Fibroblast of skin of left biceps (primary cell): Measurements from ENCODE around the gene CLK2.
"Not testable (repeated sequence)": the region's sequence is repeated elsewhere in the genome, so short reads cannot be mapped to it uniquely, and the experiment has no call there.

ENCODE experiments used
- DNase-seq, 2 experiments: peaks; one replicate each; pipeline ENCODE4 v3.0.0-alpha.2; 2013; ENCODE audit warnings: low read depth in 2 of 2

The CLK2 gene

DNA sequence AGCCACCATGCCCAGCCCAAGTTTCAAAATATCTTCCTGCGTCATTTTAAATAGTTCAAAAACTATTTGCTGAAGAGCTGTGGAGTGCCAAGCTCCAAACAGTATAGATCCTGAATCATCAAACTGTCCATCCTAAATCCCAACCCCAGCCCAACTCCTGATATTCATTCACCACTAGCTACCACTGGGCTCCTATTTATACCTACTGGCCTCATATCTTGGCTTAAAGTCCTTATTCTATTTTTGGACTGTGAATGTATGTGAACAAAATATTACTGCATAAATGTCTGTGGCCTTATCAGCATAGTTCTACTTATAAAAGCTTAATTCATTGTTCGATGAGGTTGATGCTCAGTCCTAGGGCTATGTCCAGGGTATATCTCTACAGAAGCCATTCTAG is 5.9 kb downstream of the CLK2 start:
- DNase-seq = no peak

GRCh38 chr1:155266553-155266952 is 6.8 kb downstream of the CLK2 start:
- DNase-seq = no peak

DNA sequence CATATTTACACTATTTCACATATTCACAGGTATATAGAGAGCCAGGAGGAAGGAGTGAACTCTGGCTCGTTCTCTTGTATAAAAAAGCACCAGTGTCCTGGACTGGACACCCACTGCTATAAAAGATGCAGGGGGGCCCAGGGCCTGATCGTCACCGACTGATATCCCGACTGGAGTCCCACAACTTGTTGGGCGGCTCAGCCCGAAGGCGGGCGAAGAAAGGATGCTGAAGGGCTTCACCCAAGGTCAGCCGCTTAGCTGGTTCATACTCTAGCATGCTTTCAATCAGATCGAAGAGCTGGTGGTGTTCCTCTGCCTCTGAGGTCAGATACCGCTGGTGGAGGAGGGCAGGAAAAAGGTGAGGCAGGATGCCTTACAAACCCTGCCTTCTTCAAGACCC is 10.2 kb downstream of the CLK2 start:
- no peak for DNase-seq

- peak; percentile 92 for DNase-seq
Observed at GRCh38 chr1:155261852-155262673, 11.2 kb downstream of the CLK2 start, which contains the start of gene SCAMP3. SCAMP3 (minus strand) TSS chr1:155262360; CDS start chr1:155262151, 209 bp downstream.

DNA sequence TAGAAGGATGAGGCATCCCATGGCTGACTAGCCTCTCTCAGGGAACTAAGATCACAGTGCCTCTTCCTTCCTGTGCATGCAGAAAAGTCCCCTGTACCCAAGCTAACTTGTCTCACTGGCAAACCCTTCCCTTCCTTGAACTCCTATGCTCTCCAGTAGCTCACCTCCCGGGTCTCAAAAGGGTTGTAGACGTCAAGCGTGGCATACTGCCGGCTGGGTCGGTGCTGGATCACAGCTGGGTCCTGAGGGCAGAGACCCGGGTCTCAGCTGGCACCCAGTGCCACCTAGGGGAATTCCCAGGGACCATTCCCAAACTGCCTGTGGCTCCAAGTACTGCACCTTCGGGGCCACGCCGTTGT is 11.8 kb downstream of the CLK2 start:
- no peak for DNase-seq

- no peak for DNase-seq
Observed at GRCh38 chr1:155260276-155260675, 13.0 kb downstream of the CLK2 start.

- no peak for DNase-seq
Observed at GRCh38 chr1:155256058-155256852, 17.0 kb downstream of the CLK2 start.

- DNase-seq = peak in 1 of 2 experiments; percentile 43
Observed at GRCh38 chr1:155255243-155256007, 17.9 kb downstream of the CLK2 start, which contains the start of gene ENTREP3. ENTREP3 (minus strand) TSS chr1:155255483; CDS start chr1:155254877, 606 bp downstream.

DNA sequence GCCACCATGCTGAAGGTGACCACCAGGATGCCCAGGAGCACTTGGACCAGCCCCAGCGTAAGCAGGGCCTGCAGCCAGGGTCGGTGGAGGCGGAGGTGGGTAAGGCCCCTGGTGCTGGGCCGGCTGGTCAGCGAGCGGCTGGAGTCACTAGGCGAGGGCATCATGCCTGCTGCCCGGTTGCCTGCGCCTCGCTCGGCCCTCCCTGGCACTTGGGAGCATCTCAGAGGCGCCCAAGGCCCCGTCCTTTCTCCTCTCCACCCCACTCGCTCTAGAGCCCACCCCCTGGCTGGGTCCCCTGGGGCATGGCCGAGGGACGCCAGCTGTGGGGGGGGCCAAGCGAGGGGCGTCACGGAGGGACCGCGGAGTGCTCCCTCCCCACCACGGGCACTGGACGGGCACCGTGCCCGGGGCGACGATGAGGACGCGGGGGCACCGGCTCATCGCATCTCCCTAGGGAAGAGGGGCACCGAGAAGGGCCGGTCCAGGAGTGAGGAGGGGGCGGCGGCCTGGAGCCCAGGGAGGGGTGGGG is 18.5 kb downstream of the CLK2 start:
- no peak for DNase-seq

DNA sequence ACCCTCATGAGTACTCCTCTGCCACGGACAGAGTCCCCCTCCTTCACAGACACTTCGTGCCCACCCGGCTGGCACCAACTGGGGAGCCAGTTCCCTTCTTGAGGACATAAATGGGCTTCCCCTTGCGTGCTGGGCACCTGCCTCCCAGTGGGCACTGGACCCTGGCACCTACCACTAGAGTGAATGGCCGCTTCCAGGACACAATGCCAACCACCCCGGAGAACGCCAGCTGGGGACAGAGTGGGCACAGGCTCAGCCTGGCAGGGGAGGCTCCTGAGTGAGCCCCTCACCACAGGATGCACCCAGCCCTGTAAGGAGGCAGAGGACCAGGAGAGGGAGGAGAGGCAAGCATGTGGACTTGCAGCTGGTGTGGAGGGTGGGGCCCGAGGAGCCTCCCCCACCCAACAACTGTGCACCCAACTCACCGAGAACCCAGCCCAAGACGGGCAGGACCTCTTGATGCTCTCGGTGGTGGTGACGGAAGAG is 19.0 kb downstream of the CLK2 start:
- no peak for DNase-seq

DNA sequence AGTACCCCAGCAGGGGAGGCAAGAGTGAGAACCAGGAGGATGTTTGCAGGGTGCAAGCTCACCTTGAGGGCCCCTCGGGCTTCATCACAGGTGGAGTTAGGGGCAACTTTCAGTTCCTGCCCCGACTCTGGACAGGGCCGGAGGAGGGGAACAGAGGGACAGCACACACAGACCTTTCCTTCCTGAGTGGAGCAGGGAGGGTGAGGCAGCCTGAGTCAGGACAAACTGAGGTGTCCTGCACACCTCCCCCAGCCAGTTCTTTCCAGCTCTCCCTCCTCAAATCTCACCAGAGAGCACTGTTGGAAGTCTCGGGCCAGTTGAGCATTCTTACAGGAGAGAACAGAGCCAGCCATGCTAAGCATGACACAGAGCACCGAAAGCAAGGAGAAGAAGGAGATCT is 19.5 kb downstream of the CLK2 start:
- no peak for DNase-seq

GRCh38 chr1:155253208-155253607 is 20.1 kb downstream of the CLK2 start:
- no peak for DNase-seq

GRCh38 chr1:155251566-155251965 is 21.7 kb downstream of the CLK2 start:
- DNase-seq = no peak

DNA sequence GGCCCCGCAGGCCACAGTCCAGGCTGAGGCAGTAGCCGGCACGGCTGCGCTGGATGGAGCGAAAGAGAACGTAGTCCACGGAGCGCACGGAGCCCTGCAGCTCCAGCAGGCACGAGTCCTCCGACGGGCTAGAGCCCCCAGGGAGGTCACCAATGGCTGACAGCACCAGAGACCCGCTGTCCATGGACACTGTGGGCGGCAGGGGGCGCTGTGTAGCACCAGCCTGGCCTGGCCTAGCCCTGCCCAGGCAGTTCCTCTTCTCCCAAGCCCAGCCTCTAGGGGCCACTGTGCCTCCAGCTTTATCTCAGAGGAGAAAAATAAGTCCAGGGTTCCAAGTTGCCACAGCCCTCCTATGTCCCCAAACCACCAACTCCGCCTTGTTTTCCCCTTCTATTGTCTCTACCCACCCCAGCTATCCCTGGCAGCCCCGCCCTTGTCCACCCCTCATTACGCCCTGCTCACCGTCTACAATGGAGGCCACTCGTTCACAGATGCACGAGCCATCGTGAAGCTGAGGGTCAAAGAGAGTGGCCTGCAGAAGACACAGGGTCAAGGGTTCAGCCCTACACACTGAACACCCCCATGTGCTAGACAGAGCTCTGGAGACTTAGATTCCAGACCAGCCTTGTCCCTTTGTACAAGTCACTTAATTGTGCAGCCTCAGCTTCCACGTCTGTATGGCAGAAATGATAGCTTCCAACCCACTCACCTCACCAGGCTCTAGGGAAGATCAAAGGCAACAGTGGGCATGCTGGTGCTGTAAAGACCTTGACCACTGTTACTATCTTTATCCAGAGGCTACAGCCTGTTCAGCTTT is 22.5 kb downstream of the CLK2 start:
- DNase-seq = peak; percentile 71 to 74

GRCh38 chr1:155250246-155250632 is 23.1 kb downstream of the CLK2 start:
- DNase-seq = no peak

GRCh38 chr1:155247667-155248553 is 25.4 kb downstream of the CLK2 start:
- no peak for DNase-seq

DNA sequence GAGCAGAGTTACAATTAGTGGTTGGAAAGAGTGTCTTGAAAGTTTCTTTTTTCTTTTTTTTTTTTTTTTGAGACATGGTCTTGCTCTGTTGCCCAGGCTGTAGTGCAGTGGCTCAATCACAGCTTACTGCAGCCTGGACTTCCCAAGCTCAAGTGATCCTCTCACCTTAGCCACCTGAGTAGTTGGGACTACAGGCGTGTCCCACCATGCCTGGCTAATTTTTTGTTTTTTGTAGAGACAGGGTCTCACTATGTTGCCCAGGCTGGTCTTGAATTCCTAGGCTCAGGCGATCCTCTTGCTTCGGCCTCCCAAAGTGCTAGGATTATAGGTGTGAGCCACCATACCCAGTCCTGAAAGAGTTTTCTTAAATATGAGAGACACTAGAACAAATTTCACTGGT is 26.5 kb downstream of the CLK2 start:
- not testable (repeated sequence) for DNase-seq

DNA sequence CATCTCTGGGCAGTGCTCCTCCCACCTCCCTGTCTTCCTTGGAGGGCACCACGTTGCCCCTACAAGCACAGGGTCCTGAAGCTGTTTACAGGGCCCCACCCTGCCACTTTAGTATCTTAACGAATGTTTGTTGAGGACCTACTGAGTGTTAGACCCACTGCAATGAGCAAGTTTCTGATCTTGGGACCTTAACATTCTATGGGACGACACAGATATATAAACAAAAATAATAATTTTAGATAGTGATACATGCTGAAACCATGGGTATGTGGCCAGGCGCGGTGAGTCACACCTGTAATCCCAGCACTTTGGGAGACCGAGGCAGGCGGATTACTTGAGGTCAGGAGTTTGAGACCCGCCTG is 28.2 kb downstream of the CLK2 start:
- DNase-seq = no peak

DNA sequence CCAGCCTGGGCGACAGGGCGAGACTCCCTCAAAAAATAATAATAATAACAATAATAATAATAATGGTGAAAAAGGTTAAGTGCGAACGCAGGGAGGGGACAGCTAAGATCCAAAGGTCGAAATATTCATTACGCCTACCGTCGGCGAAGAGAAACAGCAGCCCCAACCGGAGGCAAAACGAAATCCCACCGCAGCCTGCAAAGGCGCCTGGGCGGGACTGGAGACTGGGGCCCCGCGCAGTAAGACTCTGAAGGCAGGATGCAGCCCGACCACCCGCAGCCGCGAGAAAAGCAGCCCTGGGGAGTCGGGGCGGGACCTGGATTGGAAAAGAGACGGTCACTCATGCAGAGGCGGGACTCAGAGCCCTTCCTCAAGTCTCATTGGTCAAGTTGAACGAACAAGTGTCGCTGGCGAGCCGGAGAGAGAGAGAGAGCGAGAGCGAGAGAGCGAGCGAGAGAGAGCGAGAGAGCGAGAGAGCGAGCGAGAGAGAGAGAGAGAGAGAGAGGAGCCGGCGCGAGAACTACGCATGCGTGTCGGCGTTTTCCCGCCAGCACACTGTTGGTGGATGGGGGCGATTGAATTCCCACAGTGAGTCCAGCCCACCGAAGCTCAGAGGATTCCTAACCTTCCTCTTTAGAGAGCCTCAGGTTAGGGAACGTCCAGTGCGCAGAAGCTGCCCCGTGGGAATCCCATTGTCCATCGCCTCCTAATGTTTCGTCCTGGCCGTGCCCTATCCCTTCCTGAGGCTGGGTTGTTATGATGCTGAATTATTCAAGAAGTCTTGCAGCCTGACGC is 28.7 kb downstream of the CLK2 start:
- peak; percentile 100 for DNase-seq
